ENCODE results near the gene ELOVL6.
A peak's percentile ranks its signal among the peaks of the same experiment; 100 is the strongest.
"Not testable (repeated sequence)": the region's sequence is repeated elsewhere in the genome, so short reads cannot be mapped to it uniquely, and the experiment has no call there.

The ELOVL6 gene

GRCh38 chr4:110197529-110198042 is 829 bp downstream of the ELOVL6 start:
- peak; percentile 37 to 50 for DNase-seq (ENCODE audit: extremely low read depth in 1 of 2, low read depth in 1 of 2)

GRCh38 chr4:110196871-110197528 is 1.4 kb downstream of the ELOVL6 start:
- peak; percentile 23 to 29 for DNase-seq (ENCODE audit: extremely low read depth in 1 of 2, low read depth in 1 of 2)

GRCh38 chr4:110196206-110196870 is 2.1 kb downstream of the ELOVL6 start:
- peak; percentile 26 to 31 for DNase-seq (ENCODE audit: extremely low read depth in 1 of 2, low read depth in 1 of 2)

GRCh38 chr4:110195561-110196205 is 2.7 kb downstream of the ELOVL6 start:
- no peak for DNase-seq (ENCODE audit: extremely low read depth in 1 of 2, low read depth in 1 of 2)

- peak; percentile 38 to 62 for DNase-seq (ENCODE audit: extremely low read depth in 1 of 2, low read depth in 1 of 2)
Observed at GRCh38 chr4:110193822-110194761, 4.3 kb downstream of the ELOVL6 start.

GRCh38 chr4:110193287-110193686 is 5.1 kb downstream of the ELOVL6 start:
- DNase-seq (ENCODE audit: extremely low read depth in 1 of 2, low read depth in 1 of 2): not testable (repeated sequence)

GRCh38 chr4:110190249-110190648 is 8.2 kb downstream of the ELOVL6 start:
- DNase-seq (ENCODE audit: extremely low read depth in 1 of 2, low read depth in 1 of 2): no peak

GRCh38 chr4:110188113-110188512 is 10.3 kb downstream of the ELOVL6 start:
- DNase-seq (ENCODE audit: extremely low read depth in 1 of 2, low read depth in 1 of 2): no peak

GRCh38 chr4:110184791-110185155 is 13.6 kb downstream of the ELOVL6 start:
- DNase-seq (ENCODE audit: extremely low read depth in 1 of 2, low read depth in 1 of 2): no peak

- no peak for DNase-seq (ENCODE audit: extremely low read depth in 1 of 2, low read depth in 1 of 2)
Observed at GRCh38 chr4:110184140-110184790, 14.2 kb downstream of the ELOVL6 start.

- no peak for DNase-seq (ENCODE audit: extremely low read depth in 1 of 2, low read depth in 1 of 2)
Observed at GRCh38 chr4:110183643-110184042, 14.8 kb downstream of the ELOVL6 start.

GRCh38 chr4:110183058-110183457 is 15.4 kb downstream of the ELOVL6 start:
- no peak for DNase-seq (ENCODE audit: extremely low read depth in 1 of 2, low read depth in 1 of 2)

- no peak for DNase-seq (ENCODE audit: extremely low read depth in 1 of 2, low read depth in 1 of 2)
Observed at GRCh38 chr4:110181890-110182289, 16.5 kb downstream of the ELOVL6 start.

GRCh38 chr4:110175634-110176033 is 22.8 kb downstream of the ELOVL6 start:
- no peak for DNase-seq (ENCODE audit: extremely low read depth in 1 of 2, low read depth in 1 of 2)

- no peak for DNase-seq (ENCODE audit: extremely low read depth in 1 of 2, low read depth in 1 of 2)
Observed at GRCh38 chr4:110172972-110173371, 25.4 kb downstream of the ELOVL6 start.

- DNase-seq (ENCODE audit: extremely low read depth in 1 of 2, low read depth in 1 of 2): no peak
Observed at GRCh38 chr4:110171971-110172370, 26.4 kb downstream of the ELOVL6 start.

- DNase-seq (ENCODE audit: extremely low read depth in 1 of 2, low read depth in 1 of 2): no peak
Observed at GRCh38 chr4:110170861-110171260, 27.6 kb downstream of the ELOVL6 start.

- DNase-seq (ENCODE audit: extremely low read depth in 1 of 2, low read depth in 1 of 2): peak; percentile 21 to 53
Observed at GRCh38 chr4:110165382-110166286, 32.8 kb downstream of the ELOVL6 start.

GRCh38 chr4:110164856-110165255 is 33.6 kb downstream of the ELOVL6 start:
- no peak for DNase-seq (ENCODE audit: extremely low read depth in 1 of 2, low read depth in 1 of 2)
